Ishikawa (cell line): ENCODE measurements around the gene MBOAT2.

Source experiments
- RAD21 ChIP-seq: IDR thresholded peaks from 2 replicates; pipeline ENCODE4 v1.6.1; 2012; ENCODE audit warnings: low read depth
- TAF1 ChIP-seq: IDR thresholded peaks from 2 replicates; pipeline ENCODE4 v1.6.1; 2012; ENCODE audit warnings: low read depth, mild to moderate bottlenecking

- TF ChIP-seq TAF1 (no peak), RAD21 (no peak)
Measured at GRCh38 chr2:8893978-8894820, 109.3 kb downstream of the MBOAT2 start.
